GM19372 (cell line): ENCODE data around the gene FASTK.
"Not testable (repeated sequence)": the region's sequence is repeated elsewhere in the genome, so short reads cannot be mapped to it uniquely, and the experiment has no call there.

Experiments
- ATAC-seq: cut with Tn5 transposase; IDR thresholded peaks from one replicate; pipeline ENCODE4 v1.9.1; 2021; ENCODE audit warnings: mild to moderate bottlenecking, low read depth, moderate library complexity; ENCODE audit not compliant: unreplicated experiment

Gene FASTK

DNA sequence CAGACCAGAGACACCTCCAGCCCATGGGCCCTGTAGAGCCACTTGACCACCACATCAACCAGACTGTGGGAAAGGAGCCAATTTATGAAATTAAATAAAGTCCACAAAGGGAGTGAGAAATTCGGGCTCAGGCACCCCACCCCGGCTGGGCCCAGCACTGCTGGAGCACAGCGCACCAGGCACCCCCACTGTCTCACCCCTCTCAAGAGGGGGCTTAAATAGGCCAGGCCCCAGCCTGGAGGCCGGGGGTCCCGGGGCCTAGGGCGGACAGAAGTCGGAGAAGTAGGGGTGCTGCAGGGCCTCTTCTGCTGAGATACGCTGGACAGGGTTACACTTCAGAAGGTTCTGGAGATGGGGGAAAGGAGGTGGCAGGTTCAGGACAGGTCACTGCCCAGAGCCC lies 26.9 kb downstream of the FASTK start:
- no peak for ATAC-seq

DNA sequence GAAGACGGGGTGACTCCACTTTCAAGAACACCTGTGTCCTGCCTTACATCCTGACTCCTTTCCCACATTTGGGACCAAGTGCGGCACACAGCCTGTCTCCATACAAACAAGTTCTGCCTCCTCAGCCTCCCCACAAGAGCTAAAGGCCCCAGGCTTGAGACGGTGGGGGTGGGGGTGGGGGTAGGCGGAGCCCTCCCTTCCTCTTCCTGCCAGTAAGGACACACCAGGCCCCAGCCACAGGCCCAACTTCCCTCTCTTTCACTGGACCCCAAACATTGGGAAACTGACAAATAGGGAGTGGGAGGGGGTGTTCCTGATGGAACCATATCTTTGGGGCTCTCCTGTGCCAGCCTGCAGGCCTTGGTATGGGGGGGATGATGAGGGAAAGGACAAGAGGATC lies 27.5 kb downstream of the FASTK start:
- no peak for ATAC-seq

DNA sequence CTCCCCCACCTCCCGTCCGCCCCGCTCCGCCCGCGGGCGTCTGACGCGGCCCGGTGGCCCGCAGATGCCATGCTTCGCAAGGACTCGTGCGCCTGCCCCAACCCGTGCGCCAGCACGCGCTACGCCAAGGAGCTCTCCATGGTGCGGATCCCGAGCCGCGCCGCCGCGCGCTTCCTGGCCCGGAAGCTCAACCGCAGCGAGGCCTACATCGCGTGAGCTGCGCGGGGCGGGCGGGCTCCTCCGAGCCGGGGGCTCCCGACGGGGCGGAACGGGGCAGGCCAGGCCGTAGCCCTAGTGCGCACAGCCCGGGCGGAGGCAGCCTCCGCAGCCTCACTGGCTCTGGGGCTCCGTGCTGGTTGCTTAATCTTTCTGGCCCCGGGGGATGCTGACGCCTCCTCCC lies 29.5 kb downstream of the FASTK start:
- ATAC-seq: no peak

DNA sequence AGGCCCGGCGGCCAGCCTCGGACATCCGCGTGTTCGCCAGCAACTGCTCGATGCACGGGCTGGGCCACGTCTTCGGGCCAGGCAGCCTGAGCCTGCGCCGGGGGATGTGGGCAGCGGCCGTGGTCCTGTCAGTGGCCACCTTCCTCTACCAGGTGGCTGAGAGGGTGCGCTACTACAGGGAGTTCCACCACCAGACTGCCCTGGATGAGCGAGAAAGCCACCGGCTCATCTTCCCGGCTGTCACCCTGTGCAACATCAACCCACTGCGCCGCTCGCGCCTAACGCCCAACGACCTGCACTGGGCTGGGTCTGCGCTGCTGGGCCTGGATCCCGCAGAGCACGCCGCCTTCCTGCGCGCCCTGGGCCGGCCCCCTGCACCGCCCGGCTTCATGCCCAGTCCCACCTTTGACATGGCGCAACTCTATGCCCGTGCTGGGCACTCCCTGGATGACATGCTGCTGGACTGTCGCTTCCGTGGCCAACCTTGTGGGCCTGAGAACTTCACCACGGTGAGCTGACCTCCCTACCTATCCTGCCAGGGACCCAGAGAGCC lies 31.6 kb downstream of the FASTK start:
- no peak for ATAC-seq

DNA sequence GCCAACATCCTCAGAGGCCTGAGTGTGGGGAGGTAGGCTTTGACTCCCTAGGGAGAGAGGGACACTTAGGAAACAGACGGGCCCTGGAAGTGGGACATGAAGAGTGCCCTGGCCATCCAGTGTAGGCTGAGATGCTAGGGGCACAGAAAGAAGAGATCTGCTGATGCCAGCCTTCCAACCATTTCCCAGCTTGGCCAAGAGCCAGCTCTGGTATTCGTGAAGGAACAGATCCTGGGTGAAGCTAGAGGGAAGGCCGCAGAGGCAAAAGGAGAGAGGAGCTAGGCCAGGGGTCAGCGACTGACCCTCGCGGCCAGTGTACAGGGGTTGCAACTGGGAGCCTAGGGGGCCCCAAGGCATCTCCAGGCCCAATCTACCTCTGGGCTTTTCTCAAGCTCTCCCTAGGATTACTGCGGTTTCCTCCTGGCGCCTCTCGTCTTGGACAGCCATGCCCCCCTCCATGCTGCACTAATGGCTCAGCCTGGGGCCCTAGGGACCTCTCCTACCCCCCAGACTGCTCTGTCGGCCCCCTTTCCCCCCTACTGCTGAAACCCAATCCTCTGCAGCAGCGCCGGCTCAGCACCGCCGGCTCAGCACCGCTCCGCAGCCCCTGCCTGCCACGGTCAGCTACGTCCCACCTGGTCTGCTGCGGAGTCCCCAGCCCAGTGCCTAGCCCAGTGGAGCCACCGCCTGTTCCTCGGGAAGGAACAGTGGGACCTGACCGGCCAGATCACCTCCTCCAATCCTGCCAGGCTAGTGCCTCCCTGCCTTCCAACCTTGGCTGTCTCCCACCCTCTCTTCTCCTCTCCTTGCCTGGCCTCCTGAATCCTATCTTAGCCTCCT lies 32.4 kb downstream of the FASTK start, which contains the start of gene ASIC3:
ASIC3 (plus strand) TSS at position 556 of the 840 bp plus-strand sequence. CDS start 355 bp downstream, outside the sequence.
- no peak for ATAC-seq

DNA sequence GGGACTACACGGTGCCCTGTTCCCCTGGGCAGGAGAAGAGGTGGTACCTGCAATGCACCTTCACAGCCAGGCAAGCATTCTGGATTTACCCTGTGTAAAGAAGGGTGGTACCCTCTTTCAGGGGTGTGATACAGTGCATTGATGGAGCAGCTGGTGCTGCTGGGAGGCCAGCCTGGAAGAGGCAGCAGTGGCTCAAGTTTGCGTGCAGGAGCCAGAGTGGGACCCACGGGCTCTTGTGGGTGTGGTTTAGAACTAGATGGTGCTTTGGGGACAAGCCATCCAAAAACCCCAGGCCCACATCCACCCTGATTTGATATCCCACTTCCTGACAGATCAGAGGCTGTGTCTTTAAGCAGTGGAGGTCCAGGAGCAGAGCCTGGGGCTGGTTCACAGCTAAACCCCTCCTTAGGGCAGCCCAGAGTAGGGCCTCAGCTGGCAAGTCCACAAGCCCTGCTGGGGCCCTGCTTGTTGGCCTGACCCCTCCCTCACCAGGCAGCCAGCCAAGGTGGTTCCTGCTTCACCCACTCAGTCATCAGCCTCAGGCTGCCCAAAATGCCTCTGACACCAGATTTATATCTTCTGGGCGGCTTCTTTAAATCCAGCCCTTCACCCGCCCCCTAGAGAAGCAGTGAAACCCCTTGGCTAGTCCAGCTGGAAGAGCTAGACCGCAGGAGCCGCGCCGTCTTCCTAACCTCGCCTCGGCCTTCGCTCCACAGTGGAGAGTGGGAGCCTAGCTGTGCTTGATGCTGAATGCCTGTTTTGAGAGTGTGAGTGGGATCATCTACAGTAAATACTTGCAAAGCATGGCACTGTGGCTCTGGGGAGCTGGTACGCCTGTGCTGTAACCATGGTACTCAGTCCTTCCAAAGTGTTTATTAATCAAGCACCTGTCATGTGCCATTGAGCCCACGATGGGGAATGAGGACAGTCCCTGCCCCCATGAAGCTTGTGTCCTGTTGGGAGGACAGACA lies 33.7 kb downstream of the FASTK start:
- no peak for ATAC-seq

DNA sequence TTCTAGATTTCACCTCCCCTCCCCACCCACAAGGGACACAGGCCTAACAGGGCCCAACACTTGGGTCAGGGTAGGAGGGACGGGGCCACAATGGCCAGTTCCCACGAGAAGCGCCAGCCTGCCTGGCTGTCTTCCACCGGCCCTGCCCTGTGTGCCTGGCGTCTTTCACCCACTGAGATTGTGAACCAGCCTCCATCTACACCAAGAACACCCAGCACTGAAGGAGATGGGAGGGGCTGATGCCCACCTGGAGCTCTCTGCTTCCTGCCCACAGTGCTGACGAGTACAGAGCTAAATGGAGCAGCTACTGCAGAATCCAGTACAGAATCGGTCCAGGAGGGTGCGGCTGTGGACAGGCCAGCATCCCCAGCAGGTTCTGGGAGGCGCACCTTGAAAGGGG lies 34.6 kb downstream of the FASTK start:
- ATAC-seq: no peak

DNA sequence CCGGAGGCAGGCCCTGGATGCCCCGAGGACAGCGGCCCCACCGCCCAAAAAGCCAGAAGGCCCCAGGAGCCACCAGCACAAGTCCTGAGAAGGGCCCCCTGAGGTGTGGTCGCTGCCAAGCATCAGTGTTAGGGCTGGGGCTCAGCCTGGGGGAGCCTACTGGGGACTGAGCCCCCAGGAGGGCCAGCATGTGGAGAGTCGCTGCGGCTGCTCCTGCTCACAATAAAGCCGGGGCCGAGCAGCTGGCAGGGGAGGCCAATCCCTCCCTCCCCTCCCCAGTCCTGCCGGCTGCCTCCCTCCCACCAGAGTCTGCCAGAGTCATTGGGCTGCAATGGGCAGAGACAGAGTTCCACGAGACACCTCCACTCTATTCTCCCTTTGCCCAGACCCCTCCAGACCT lies 35.3 kb downstream of the FASTK start:
- ATAC-seq: no peak

DNA sequence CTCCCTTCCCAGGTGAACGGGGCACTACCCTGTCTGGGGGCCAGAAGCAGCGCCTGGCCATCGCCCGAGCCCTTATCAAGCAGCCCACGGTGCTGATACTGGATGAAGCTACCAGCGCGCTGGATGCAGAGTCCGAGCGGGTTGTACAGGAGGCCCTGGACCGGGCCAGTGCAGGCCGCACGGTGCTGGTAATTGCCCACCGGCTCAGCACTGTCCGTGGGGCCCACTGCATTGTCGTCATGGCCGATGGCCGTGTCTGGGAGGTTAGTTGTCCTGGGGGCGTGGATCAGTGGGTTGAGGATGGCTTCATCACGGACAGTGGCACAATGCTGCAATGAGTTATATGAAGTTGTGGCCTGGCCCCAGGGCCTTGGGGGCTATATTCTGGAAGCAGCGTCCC lies 36.6 kb downstream of the FASTK start:
- ATAC-seq: no peak

DNA sequence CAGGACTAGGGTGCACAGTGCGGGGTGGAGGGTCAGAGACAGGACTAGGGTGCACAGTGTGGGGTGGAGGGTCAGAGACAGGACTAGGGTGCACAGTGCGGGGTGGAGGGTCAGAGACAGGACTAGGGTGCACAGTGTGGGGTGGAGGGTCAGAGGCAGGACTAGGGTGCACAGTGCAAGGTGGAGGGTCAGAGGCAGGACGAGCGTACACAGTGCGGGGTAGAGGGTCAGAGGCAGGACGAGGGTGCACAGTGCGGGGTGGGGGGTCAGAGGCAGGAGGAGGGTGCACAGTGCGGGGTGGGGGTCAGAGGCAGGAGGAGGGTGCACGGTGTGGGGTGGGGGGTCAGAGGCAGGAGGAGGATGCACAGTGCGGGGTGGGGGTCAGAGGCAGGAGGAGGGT lies 37.2 kb downstream of the FASTK start:
- ATAC-seq: not testable (repeated sequence)

DNA sequence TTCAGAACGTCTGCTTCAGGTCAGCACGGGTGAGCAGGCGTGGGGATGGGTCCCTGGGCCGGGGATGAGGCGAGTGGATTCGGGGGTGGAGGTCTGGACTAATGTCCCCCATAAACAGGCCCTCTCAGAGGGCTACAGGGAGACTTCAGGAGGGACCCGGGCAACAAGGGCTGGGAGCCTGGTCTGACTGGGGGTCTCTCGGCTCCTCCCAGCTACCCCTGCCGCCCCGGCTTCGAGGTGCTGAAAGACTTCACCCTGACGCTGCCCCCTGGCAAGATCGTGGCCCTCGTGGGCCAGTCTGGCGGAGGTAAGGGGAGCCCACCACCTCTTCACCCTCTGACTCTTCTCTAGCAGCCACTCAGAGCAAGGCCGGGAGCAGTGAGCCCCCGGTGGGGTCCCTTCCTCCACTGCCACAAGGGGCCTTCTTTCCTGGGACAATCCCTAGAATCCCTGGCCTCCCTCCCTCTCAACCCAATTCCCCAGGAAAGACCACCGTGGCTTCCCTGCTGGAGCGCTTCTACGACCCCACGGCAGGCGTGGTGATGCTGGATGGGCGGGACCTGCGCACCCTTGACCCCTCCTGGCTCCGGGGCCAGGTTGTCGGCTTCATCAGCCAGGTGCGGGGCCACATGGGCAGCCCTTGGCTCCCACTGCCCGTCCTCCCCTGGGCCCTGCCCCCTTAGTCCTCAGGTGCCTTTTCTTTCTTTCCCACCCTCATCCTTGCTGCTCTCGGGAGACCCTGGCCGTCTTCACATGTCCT lies 39.8 kb downstream of the FASTK start:
- ATAC-seq: no peak

DNA sequence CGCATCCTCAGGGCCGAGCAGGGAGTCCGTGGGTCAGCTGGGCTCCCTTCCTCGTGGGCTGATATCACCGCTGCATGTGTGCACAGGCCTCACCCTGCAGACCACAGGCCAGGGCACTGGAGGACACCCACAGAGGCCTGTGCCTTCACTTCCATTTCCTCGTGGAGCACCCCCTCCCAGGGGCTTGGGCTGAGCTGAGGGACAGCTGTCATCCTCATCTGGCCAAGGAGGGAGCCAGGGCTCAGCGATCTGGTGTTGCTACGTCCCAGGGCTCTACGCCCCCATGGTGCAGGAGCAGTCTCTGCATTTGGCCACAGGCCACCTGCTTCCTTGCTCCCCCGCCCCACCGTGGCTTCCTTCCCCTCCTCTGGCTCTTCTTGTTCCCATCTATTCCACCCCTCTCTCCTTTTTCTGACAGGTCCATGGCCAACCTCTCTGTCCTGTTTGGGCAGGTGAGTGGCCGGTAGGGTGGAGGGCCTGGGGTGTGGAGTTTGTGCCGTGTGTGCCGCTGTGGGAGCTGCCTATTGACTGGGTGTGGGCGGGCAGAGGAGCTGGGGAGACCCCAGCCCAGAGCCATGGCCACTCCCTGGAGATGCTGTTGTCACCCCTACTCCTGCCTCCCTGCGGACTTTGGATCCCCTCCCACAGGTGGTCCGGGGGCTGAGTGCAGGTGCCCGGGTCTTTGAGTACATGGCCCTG lies 40.6 kb downstream of the FASTK start:
- ATAC-seq: no peak

DNA sequence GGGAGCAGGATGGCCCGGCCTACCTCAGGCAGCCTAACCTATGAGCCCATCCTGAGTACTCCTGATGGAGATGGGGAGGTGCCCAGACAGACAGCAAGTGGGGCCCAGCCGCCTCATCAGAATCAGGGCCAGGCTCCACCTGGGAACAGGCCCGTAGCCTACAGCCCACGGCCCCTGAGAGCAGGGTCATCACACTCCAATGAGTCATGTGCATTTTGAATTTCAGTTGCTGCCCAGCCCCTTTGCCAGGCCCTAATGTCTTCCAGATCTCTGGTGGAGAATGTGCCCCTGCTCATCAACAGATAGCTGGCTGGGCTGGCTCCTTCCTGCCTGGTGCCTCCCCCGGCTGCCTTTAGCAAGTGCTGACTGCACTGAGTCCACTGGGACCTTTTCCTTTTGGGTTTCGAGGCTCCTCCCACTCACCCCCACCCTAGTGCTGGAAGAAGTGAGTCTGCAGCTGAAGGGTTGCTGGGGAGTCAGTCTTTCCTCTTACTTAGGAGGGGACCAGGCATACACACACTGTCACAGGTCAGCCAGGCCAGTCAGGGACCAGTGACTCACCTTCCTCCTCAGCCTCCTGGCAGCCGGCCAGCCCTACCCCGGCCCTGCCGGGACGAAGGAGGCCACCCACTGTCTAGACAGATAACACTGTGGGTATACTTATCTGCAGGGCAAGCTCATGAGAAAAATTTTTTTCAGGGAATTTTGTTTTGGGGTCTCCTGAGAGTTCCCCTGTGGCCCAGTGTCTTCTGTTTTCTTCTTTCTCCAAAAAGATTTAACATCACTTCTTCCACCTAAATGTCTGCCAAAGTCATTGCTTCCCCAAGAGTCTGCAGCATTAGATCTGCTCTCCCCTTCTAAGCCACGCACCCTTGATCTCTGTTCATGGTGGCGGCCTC lies 41.4 kb downstream of the FASTK start:
- no peak for ATAC-seq

DNA sequence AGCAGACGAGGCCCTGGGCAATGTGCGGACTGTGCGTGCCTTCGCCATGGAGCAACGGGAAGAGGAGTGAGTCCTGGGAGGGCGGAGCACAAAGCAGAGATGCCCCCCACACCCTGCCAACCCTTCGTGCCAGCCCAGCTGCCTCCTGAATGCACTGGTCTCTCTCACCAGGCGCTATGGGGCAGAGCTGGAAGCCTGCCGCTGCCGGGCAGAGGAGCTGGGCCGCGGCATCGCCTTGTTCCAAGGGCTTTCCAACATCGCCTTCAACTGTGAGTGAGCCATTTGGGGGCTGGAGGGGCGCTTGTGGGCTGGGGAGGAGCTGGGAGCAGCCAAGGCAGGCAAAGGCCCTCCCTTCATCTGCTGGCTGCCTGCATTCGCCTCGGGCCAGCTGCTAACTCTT lies 44.7 kb downstream of the FASTK start:
- no peak for ATAC-seq

DNA sequence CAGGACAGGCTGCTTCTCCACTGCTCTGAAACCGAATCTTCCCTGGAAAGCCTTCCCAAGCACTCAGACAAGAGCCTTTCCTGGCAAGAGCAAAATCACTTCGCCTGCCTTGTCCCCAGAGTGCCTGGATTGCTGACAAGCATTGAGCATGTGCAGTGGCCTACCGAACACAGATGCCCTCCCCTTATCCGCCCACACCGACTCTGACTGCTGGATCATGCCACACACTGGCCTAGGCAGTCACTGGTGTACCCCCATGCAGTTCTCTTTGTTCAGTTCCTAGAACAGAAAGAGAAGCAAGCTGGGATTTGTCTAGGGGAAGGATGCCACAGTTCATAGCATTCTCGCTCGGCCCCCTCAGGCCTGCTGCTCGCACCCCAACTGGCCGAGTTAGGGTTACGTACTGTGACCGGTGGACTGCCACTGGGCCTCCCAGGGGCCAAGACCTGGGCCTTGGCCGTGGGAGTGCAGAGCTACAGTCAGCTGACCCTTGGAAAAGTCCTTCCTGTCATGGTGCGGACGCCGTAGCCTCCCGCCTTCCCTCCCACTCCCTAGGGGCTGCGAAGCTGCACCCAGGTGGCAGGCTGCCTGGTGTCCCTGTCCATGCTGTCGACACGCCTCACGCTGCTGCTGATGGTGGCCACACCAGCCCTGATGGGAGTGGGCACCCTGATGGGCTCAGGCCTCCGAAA lies 45.4 kb downstream of the FASTK start:
- ATAC-seq: no peak

DNA sequence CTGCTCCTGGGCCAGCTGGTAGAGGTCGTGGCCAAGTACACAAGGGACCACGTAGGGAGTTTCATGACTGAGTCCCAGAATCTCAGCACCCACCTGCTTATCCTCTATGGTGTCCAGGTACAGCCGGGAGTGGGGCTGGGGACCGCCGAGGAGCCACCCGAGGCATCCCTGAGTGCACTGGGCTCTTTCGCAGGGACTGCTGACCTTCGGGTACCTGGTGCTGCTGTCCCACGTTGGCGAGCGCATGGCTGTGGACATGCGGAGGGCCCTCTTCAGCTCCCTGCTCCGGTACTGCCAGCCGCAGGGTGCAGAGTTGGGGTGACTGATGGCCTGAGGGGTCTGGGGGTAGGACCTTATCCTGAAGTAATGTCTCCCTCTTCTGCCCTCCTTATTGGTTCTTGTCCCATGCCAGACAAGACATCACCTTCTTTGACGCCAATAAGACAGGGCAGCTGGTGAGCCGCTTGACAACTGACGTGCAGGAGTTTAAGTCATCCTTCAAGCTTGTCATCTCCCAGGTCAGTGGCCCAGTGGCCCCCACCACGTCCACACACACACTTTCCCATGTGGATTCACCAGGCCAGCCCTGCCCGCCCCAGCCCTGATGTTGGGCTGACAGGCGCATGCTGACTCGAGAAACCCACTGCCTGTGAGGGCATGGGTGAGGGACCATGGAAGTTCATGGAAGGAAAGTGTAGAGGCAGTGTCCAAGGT lies 46.1 kb downstream of the FASTK start:
- no peak for ATAC-seq

DNA sequence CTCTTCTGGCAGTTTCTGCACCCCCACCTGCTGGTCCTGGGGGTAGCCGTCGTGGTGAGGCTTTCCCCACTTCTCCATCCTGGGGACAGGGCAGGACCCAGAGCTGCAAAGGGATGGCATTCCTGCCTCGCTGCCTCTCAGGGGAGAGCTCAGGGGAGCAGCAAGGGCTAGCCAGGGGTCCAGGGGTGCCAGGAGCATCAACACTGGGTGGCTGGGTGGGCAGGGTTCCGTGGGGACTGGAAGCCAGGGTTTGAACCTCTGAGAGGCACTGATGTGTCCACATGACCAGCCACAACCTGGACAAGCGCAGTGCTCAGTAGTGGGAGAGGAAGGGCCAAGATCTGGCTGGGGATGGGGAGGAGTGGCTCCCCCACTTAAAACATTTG lies 46.8 kb downstream of the FASTK start:
- ATAC-seq: no peak
